RWPE1 (cell line): ENCODE results near the gene ZNF362.
"Not testable (repeated sequence)": the region's sequence is repeated elsewhere in the genome, so short reads cannot be mapped to it uniquely, and the experiment has no call there.

ENCODE experiments used
- CTCF ChIA-PET: fragments of 350-600 bp; sonication (Branson Sonifier 250); formaldehyde crosslinking; extraction: SDS; loops from one replicate; lab custom pipeline; 2021; lab: Yijun Ruan, JAX
- POLR2A ChIA-PET: fragments of 400-600 bp; formaldehyde crosslinking; extraction: SDS; loops from one replicate; lab custom pipeline; 2020; ENCODE audit warnings: antibody characterized with exemption; ENCODE audit not compliant: low non-redundant PET; lab: Yijun Ruan, JAX
- DNase-seq: peaks from one replicate; pipeline ENCODE4 v3.0.0; 2012; ENCODE audit warnings: low spot score
- H3K27ac ChIP-seq: fragments of 450-650 bp; 2 replicates; pipeline ENCODE4 v1.5.1; 2017
- CTCF ChIP-seq: fragments of 450-650 bp; conservative IDR thresholded peaks from 2 replicates; pipeline ENCODE4 v1.5.1; 2017; ENCODE audit warnings: low read depth, mild to moderate bottlenecking

The ZNF362 gene

DNA sequence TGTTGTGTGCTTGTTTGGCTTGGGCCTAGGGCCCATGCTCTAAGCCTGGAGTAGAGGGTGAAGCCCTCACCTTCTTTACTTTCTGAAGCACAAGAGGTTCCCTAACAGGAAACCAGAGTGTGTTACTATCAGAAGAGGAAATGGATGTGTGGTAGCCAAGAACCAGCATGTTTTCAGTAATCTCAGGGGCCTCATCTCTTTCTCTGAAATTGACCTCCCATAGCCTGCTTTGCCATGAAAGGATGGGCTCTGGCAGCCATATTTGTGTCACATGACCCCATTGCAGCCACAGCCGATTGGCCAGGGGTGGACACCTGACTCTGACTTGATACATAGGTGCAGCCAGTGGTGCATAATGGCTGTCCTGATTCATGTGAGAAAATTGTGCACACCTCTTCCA, 46.0 kb downstream of the ZNF362 start:
- CTCF ChIA-PET = interaction anchor here (0.5 kb wide), 1 partner anchor 83 kb away, joined by 6 read pairs; no protein-coding TSS in a partner anchor

GRCh38 chr1:33305016-33305415, 48.7 kb downstream of the ZNF362 start:
- H3K27ac ChIP-seq = no peak overlapping the region
- ChIA-PET CTCF (no interaction called here), POLR2A (no interaction called here)
- no peak for DNase-seq
- TF ChIP-seq CTCF = no peak

More for the DNA sequence above, 46.0 kb downstream of the ZNF362 start:
- TF ChIP-seq CTCF = no peak
- POLR2A ChIA-PET = interaction anchor here (0.6 kb wide), 1 partner anchor 164 kb away, joined by 3 read pairs; no protein-coding TSS in a partner anchor
- DNase-seq = no peak
- no peak overlapping the region for H3K27ac ChIP-seq

DNA sequence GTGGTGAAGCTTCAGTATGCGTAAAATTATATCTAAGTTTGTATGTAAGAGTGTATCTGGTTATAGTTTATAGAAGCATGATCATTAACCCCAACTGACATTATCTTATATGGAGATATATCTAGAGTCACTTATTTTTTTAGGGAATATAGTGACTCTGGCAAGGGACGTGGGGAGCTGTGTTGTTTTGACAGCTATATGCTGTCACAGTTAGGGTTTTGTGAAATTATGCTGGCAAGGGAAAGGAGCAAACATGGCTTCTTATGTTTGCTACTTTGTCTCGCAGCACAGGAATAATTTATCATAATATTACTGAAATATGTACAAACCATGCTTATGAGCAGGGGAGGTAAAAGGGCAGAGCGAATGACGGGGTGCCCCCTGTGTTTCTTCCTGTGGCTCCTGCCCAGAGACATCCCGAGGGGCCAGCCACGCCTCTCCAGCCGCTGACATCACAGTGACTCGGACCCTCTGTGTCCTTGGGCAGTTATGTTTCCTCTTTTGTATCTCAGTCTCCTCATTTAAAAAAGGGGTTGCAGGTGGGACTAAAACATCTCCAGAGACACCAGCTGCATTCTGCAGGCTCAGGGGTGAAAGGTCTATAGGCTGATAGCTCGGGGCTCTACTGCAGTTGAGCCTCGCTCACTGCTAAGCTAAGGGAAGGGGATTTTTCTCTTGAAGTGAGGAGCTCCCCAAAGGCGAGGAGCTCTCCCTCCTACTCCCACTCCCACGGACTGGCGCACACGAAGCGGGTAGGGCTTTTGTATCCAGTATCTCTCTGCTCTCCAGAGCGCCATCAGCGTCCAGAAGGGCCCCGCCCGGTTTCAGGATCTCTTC, 49.7 kb downstream of the ZNF362 start:
- DNase-seq = no peak
- no peak overlapping the region for H3K27ac ChIP-seq
- ChIA-PET CTCF (interaction anchor here (0.6 to 1.2 kb wide), 2 partner anchors 10 to 48 kb away, joined by 3 read pairs; no protein-coding TSS in a partner anchor), POLR2A (no interaction called here)
- TF ChIP-seq CTCF = no peak

DNA sequence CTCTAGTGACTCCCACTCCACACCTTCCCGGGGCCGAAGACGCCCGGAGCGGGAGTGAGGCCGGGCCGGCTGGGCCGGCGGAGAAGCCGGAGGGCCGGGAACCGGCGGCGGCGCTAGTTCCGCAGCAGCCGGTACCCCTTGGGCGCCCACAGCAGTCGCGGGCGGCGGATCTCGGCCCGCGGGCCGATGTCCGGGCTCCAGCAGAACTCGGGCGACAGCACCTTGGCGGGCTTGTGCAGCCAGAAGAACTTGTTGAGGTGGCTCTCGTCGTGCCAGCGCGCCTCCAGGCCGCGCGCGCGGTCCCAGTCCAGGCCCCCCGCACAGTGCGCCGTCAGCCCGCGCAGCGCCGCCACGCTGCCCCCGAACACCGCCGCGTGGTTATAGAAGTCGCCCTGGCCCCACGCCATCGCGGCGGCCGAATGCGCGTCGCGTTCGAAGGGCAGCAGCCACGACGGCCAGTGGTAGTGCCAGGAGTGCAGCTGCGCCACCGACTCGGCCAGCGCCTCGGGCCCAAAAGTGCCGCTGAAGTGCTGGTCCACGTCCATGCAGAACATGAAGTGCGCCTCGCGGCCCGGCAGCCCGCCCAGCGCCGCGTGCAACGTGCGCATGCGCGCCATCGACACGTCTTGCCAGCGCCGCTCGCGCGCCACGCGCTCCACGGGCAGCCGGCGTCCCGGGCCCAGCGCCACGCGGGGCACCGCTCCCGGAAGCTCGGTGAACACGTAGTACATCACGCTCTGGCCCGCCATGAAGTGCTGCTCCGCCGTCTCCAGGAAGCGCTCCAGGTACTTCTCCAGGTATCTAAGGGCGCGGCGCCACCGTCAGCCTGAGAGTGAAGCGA, 50.6 kb downstream of the ZNF362 start:
- TF ChIP-seq CTCF = no peak
- CTCF ChIA-PET = interaction anchor here (1.2 kb wide), 1 partner anchor 11 kb away, joined by 3 read pairs; no protein-coding TSS in a partner anchor
- POLR2A ChIA-PET = no interaction called here
- DNase-seq = no peak
- no peak overlapping the region for H3K27ac ChIP-seq

DNA sequence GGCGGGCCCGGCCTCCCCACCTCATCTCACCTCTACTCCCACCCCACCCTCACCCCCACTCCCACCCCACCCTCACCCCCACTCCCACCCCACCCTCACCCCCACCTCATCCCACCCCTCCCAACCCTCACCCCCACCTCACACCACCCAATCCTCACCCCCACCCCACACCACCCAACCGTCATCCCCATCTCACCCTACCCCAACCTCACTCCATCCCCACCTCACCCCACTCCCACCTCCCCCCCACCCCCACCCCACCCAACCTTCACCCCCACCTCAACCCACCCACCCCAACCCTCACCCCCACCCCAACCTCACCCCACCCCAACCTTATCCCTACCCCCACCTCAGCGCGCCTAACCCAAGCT, 51.2 kb downstream of the ZNF362 start:
- CTCF ChIA-PET = interaction anchor here (0.9 kb wide), 1 partner anchor 11 kb away, joined by 3 read pairs; no protein-coding TSS in a partner anchor
- H3K27ac ChIP-seq = no peak overlapping the region
- POLR2A ChIA-PET = no interaction called here
- TF ChIP-seq CTCF = no peak
- DNase-seq = no peak

GRCh38 chr1:33309351-33309750, 53.1 kb downstream of the ZNF362 start:
- DNase-seq, H3K27ac ChIP-seq, POLR2A ChIA-PET, CTCF ChIA-PET: not testable (repeated sequence)
